ENCODE results near the gene E2F4.

E2F4 gene

DNA sequence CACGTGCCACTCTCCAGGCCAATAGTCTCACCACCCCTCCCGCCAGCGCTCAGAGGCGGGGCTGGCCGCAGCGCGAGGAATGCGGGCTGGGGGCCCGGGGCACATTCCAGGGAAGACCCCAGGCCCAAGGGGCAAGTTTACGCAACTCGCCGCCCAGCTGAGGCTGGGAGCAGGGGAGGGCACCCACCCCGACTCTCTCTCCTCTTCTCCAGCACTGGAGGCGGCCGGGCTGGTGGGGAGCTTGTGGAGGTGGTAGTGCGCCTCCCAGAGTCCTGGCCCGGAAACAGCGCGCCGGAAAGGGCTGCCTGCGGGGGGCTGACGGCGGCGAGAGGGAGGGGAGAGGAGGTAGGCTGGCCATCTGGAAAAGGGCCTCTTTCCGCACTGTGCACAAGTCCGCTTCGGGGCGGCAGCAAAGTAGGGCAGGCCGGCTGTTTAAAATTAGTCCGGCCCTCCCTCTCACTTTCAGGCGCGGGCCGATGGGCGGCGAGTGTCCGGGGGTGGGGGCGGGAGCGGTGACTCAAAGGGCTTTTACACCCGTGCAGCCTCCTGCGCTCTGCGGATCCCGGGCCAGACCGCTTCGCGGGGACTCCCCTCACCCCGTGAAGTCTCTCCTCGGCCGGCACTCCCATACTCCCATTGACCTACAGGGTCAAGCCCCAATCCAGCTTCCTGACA is 54.3 kb downstream of the E2F4 start:
- TF ChIP-seq, protein P1, sequence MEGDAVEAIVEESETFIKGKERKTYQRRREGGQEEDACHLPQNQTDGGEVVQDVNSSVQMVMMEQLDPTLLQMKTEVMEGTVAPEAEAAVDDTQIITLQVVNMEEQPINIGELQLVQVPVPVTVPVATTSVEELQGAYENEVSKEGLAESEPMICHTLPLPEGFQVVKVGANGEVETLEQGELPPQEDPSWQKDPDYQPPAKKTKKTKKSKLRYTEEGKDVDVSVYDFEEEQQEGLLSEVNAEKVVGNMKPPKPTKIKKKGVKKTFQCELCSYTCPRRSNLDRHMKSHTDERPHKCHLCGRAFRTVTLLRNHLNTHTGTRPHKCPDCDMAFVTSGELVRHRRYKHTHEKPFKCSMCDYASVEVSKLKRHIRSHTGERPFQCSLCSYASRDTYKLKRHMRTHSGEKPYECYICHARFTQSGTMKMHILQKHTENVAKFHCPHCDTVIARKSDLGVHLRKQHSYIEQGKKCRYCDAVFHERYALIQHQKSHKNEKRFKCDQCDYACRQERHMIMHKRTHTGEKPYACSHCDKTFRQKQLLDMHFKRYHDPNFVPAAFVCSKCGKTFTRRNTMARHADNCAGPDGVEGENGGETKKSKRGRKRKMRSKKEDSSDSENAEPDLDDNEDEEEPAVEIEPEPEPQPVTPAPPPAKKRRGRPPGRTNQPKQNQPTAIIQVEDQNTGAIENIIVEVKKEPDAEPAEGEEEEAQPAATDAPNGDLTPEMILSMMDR (conservative IDR thresholded peaks at IDR 0.05; ENCODE audit: control insufficient read depth, insufficient read depth, low read depth, low read length) = peak; percentile 13
- peak; percentile 90 for DNase-seq (ENCODE audit: low read depth)
- H3K4me3 ChIP-seq (ENCODE audit: control insufficient read depth, low read depth, low read length) = peak overlapping the region; percentile 89

DNA sequence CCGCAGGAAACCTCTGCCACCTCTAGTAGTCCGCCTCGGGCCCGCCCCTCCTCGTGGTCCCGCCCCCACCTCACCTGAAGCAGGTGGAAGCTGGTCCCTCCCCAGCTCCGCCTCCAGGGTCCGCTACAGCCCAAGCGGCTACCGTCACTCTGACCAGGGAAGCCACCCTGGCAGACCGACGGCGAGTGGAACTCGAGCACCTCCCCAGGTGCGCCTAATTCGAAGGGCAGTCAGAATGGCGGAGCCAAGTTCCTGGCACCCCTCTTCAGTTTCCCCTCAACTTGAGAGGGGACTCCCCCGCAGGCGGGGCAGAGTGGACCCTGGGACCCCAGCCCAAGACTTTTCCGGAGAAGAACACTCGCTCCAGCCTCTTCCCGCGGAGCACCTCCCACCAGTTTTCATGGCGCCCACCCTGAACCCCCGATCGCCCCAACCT is 54.8 kb downstream of the E2F4 start:
- no peak for DNase-seq (ENCODE audit: low read depth)
- peak overlapping the region; percentile 89 for H3K4me3 ChIP-seq (ENCODE audit: control insufficient read depth, low read depth, low read length)
- TF ChIP-seq, protein P1 (conservative IDR thresholded peaks at IDR 0.05; ENCODE audit: control insufficient read depth, insufficient read depth, low read depth, low read length) = no peak

- TF ChIP-seq, protein P1 (conservative IDR thresholded peaks at IDR 0.05; ENCODE audit: control insufficient read depth, insufficient read depth, low read depth, low read length) = no peak
- peak within 1 kb of the TSS; percentile 89 for H3K4me3 ChIP-seq (ENCODE audit: control insufficient read depth, low read depth, low read length)
- peak; percentile 93 for DNase-seq (ENCODE audit: low read depth)
Measured at GRCh38 chr16:67247192-67248072, 55.5 kb downstream of the E2F4 start, which contains the start of gene FHOD1. FHOD1 (minus strand) TSS chr16:67247481; CDS start chr16:67247410, 71 bp downstream.

GRCh38 chr16:67248073-67248400 is 56.1 kb downstream of the E2F4 start:
- DNase-seq (ENCODE audit: low read depth) = no peak
- TF ChIP-seq, protein P1 (conservative IDR thresholded peaks at IDR 0.05; ENCODE audit: control insufficient read depth, insufficient read depth, low read depth, low read length) = no peak
- peak overlapping the region; percentile 55 for H3K4me3 ChIP-seq (ENCODE audit: control insufficient read depth, low read depth, low read length)

Measured in fibroblast of mammary gland (primary cell).